Lower leg skin (tissue), 3 donors: ENCODE measurements around the gene SCAPER.
"Not testable (repeated sequence)": the region's sequence is repeated elsewhere in the genome, so short reads cannot be mapped to it uniquely, and the experiment has no call there.

Experiments used
- POLR2A ChIP-seq, 2 donors: fragments of 450-650 bp; IDR thresholded peaks; one replicate each; pipeline ENCODE4 v1.6.1; 2016 to 2017; ENCODE audit warnings: antibody characterized with exemption in 2 of 2, mild to moderate bottlenecking in 1 of 2, moderate library complexity in 1 of 2
- TF ChIP-seq, protein P1 (sequence below), 3 donors: fragments of 450-650 bp; IDR thresholded peaks; one replicate each; pipeline ENCODE4 v1.5.1; 2016; ENCODE audit warnings: antibody characterized with exemption in 3 of 3, mild to moderate bottlenecking in 3 of 3, moderate library complexity in 2 of 3

DNA sequence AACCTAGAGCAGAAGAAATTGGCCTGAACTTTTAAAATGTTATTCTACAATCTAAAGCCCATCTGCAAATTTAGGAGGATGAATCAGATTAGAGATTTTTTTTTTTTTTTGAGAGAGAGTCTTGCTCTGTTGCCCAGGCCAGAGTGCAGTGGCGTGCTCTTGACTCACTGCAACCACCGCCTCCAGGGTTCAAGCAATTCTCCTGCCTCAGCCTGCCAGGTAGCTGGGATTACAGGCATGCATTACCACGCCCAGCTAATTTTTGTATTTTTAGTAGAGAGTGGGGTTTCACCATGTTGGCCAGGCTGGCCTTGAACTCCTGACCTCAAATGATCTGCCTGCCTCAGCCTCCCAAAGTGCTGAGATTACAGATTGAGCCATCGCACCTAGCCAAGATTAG is 607.2 kb downstream of the SCAPER start:
- TF ChIP-seq POLR2A (IDR thresholded peaks at IDR 0.05): not testable (repeated sequence)
- TF ChIP-seq, protein P1, sequence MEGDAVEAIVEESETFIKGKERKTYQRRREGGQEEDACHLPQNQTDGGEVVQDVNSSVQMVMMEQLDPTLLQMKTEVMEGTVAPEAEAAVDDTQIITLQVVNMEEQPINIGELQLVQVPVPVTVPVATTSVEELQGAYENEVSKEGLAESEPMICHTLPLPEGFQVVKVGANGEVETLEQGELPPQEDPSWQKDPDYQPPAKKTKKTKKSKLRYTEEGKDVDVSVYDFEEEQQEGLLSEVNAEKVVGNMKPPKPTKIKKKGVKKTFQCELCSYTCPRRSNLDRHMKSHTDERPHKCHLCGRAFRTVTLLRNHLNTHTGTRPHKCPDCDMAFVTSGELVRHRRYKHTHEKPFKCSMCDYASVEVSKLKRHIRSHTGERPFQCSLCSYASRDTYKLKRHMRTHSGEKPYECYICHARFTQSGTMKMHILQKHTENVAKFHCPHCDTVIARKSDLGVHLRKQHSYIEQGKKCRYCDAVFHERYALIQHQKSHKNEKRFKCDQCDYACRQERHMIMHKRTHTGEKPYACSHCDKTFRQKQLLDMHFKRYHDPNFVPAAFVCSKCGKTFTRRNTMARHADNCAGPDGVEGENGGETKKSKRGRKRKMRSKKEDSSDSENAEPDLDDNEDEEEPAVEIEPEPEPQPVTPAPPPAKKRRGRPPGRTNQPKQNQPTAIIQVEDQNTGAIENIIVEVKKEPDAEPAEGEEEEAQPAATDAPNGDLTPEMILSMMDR (IDR thresholded peaks at IDR 0.05): not testable (repeated sequence)
